Fibroblast of pulmonary artery (primary cell): ENCODE measurements around the gene PTPRD.

Source experiments
- DNase-seq: peaks from one replicate; pipeline ENCODE4 v3.0.0-alpha.2; 2010; ENCODE audit warnings: low read depth
- H3K4me3 ChIP-seq: replicated peaks from 2 replicates; pipeline ENCODE4 v1.5.1; 2011; ENCODE audit warnings: low read depth, mild to moderate bottlenecking, control low read depth, low read length, moderate library complexity
- CTCF ChIP-seq: IDR thresholded peaks from 2 replicates; pipeline ENCODE4 v1.5.1; 2011; ENCODE audit warnings: mild to moderate bottlenecking, control low read depth, low read length, inconsistent platforms; ENCODE audit errors: missing control alignments

PTPRD gene

GRCh38 chr9:10041726-10042229 is 571.0 kb downstream of the PTPRD start:
- TF ChIP-seq CTCF: no peak
- DNase-seq: no peak
- H3K4me3 ChIP-seq: no peak overlapping the region

- no peak overlapping the region for H3K4me3 ChIP-seq
- TF ChIP-seq CTCF: no peak
- no peak for DNase-seq
These were observed 576.7 kb downstream of the PTPRD start for GRCh38 chr9:10036095-10036494.

- no peak overlapping the region for H3K4me3 ChIP-seq
- TF ChIP-seq CTCF: no peak
- no peak for DNase-seq
These were observed 580.6 kb downstream of the PTPRD start for GRCh38 chr9:10032166-10032565.

- no peak overlapping the region for H3K4me3 ChIP-seq
- no peak for TF ChIP-seq CTCF
- DNase-seq: no peak
These were observed 586.3 kb downstream of the PTPRD start for GRCh38 chr9:10026443-10026984.

- no peak for DNase-seq
These were observed 597.0 kb downstream of the PTPRD start for GRCh38 chr9:10015755-10016154.

GRCh38 chr9:10014889-10015288 is 597.9 kb downstream of the PTPRD start:
- no peak for TF ChIP-seq CTCF
- H3K4me3 ChIP-seq: no peak overlapping the region
- no peak for DNase-seq

More at GRCh38 chr9:10015755-10016154, 597.0 kb downstream of the PTPRD start:
- TF ChIP-seq CTCF: no peak
- no peak overlapping the region for H3K4me3 ChIP-seq

- no peak for TF ChIP-seq CTCF
- H3K4me3 ChIP-seq: no peak overlapping the region
- no peak for DNase-seq
These were observed 603.4 kb downstream of the PTPRD start for GRCh38 chr9:10009401-10009800.
